HG03103 (cell line): ENCODE data around the gene CCDC117.

ENCODE experiments used
- ATAC-seq: cut with Tn5 transposase; IDR thresholded peaks from one replicate; pipeline ENCODE4 v1.9.1; 2021; ENCODE audit warnings: low read depth; ENCODE audit not compliant: unreplicated experiment

The CCDC117 gene

GRCh38 chr22:28768701-28769393 is 3.6 kb upstream of the CCDC117 start:
- no peak for ATAC-seq

- no peak for ATAC-seq
These were observed 3.0 kb upstream of the CCDC117 start for GRCh38 chr22:28769394-28770085.

GRCh38 chr22:28771195-28771791 is 1.2 kb upstream of the CCDC117 start:
- no peak for ATAC-seq

- peak; percentile 22 for ATAC-seq
These were observed 969 bp downstream of the CCDC117 start for GRCh38 chr22:28773461-28773867.

- no peak for ATAC-seq
These were observed 1.9 kb downstream of the CCDC117 start for GRCh38 chr22:28774378-28774777.

GRCh38 chr22:28779833-28780232 is 7.3 kb downstream of the CCDC117 start:
- no peak for ATAC-seq

GRCh38 chr22:28780296-28780695 is 7.8 kb downstream of the CCDC117 start:
- no peak for ATAC-seq

GRCh38 chr22:28783786-28784671 is 11.5 kb downstream of the CCDC117 start:
- no peak for ATAC-seq

- no peak for ATAC-seq
These were observed 16.1 kb downstream of the CCDC117 start for GRCh38 chr22:28788601-28789000.

GRCh38 chr22:28791124-28791523 is 18.6 kb downstream of the CCDC117 start:
- no peak for ATAC-seq

GRCh38 chr22:28791841-28792490 is 19.5 kb downstream of the CCDC117 start:
- peak; percentile 60 for ATAC-seq

GRCh38 chr22:28792491-28793383 is 20.2 kb downstream of the CCDC117 start:
- ATAC-seq = peak; percentile 35

- ATAC-seq = no peak
These were observed 21.6 kb downstream of the CCDC117 start for GRCh38 chr22:28793976-28794584.

GRCh38 chr22:28795071-28795693 is 22.7 kb downstream of the CCDC117 start:
- no peak for ATAC-seq

- no peak for ATAC-seq
These were observed 23.7 kb downstream of the CCDC117 start for GRCh38 chr22:28795932-28796856.

- no peak for ATAC-seq
These were observed 26.5 kb downstream of the CCDC117 start for GRCh38 chr22:28798810-28799605.
